MM.1S (cell line): ENCODE results near the gene CSTPP1.

ENCODE experiments used
- EZH2phosphoT487 ChIP-seq: fragments of 300-600 bp; sonication (generic); IDR thresholded peaks from 2 replicates; pipeline ENCODE4 v1.6.1; 2018; ENCODE audit warnings: antibody characterized with exemption, low read length
- TF ChIP-seq, protein P1 (sequence below): fragments of 300-600 bp; sonication (generic); IDR thresholded peaks from 2 replicates; pipeline ENCODE4 v1.5.1; 2016; ENCODE audit warnings: antibody characterized with exemption, low read length, mixed read lengths

DNA sequence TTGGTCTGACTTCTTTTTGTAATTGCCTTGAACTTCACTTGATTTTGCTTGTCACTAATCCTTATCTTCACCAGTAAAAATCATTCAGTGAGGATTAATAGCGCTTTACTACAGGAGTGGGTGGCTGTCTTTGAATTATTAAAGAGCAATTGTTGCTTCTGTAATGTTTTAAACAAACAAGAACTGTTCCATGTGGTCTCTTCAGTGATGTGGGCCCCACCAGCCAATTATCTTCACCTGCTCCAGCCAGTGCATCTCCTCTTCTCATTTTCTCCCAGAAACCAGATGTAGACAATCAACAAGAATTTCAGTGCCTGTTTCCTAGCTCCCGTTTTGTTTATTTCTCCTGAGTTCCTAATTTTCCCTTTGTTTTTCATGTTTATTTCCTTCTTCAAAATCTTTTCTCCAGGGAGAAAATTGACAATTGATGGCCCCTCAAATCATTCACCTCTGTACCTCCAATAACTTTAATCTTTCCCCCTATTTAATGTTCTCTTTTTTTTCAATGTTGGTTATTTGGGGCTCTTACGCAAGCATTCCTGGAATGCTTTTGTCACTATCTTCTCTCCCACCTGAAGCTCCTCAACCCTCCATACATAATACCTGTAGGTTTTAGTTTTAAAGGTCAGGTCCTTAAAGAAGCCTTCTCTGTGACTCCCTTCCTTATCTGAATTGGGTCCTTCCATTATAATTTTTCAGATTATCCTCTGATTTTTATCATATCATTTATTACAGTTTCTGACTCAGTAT is 125.0 kb downstream of the CSTPP1 start:
- no peak for TF ChIP-seq EZH2phosphoT487
- TF ChIP-seq, protein P1, sequence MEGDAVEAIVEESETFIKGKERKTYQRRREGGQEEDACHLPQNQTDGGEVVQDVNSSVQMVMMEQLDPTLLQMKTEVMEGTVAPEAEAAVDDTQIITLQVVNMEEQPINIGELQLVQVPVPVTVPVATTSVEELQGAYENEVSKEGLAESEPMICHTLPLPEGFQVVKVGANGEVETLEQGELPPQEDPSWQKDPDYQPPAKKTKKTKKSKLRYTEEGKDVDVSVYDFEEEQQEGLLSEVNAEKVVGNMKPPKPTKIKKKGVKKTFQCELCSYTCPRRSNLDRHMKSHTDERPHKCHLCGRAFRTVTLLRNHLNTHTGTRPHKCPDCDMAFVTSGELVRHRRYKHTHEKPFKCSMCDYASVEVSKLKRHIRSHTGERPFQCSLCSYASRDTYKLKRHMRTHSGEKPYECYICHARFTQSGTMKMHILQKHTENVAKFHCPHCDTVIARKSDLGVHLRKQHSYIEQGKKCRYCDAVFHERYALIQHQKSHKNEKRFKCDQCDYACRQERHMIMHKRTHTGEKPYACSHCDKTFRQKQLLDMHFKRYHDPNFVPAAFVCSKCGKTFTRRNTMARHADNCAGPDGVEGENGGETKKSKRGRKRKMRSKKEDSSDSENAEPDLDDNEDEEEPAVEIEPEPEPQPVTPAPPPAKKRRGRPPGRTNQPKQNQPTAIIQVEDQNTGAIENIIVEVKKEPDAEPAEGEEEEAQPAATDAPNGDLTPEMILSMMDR, result no peak
